WTC11 (cell line): ENCODE measurements around the gene TFDP3. TPM values are rescaled to one million over a fixed set of nuclear protein-coding genes. Genes with fewer than 3 reads are reported as not detected.
A peak's percentile ranks its signal among the peaks of the same experiment; 100 is the strongest.

ENCODE experiments used
- ATAC-seq: fragments of 200-7000 bp; cut with Tn5 transposase; 2 replicates; pipeline ENCODE4 v1.10.0; 2021; ENCODE audit warnings: mild to moderate bottlenecking, moderate library complexity
- CTCF ChIA-PET: fragments of 300-600 bp; sonication (Branson Sonifier 250); formaldehyde crosslinking; loops from one replicate; lab custom pipeline; 2021; ENCODE audit warnings: antibody characterized with exemption; lab: Charles Lee
- POLR2A ChIA-PET: fragments of 350-600 bp; sonication (Branson Sonifier 250); formaldehyde crosslinking; loops from one replicate; lab custom pipeline; 2021; ENCODE audit warnings: antibody characterized with exemption; lab: Charles Lee
- DNase-seq: peaks from one replicate; pipeline ENCODE4 v3.0.0; 2021; ENCODE audit warnings: low spot score
- H3K27ac Mint-ChIP-seq: 2 replicates; pipeline ENCODE4 v1.8.0; 2021; ENCODE audit warnings: mixed read lengths
- H3K27me3 Mint-ChIP-seq: 2 replicates; pipeline ENCODE4 v1.8.0; 2021; ENCODE audit warnings: low read depth, mild to moderate bottlenecking, moderate library complexity, mixed read lengths
- H3K36me3 Mint-ChIP-seq: 2 replicates; pipeline ENCODE4 v1.8.0; 2021; ENCODE audit warnings: mixed read lengths
- H3K4me1 Mint-ChIP-seq: 2 replicates; pipeline ENCODE4 v1.8.0; 2022; ENCODE audit warnings: mixed read lengths
- H3K4me3 Mint-ChIP-seq: 2 replicates; pipeline ENCODE4 v1.8.0; 2021; ENCODE audit warnings: mild to moderate bottlenecking, moderate library complexity, mixed read lengths
- H3K9me3 Mint-ChIP-seq: 2 replicates; pipeline ENCODE4 v1.8.0; 2021; ENCODE audit warnings: mixed read lengths
- ATF3 ChIP-seq: sonication (generic); formaldehyde crosslinking; conservative IDR thresholded peaks from 2 replicates; pipeline ENCODE4 v1.8.1; 2022; ENCODE audit warnings: mild to moderate bottlenecking, missing genetic modification reagents
- CREB1 ChIP-seq: sonication (generic); formaldehyde crosslinking; IDR thresholded peaks from 2 replicates; pipeline ENCODE4 v1.8.0; 2023; ENCODE audit warnings: mild to moderate bottlenecking, missing genetic modification reagents
- E2F1 ChIP-seq: sonication (generic); formaldehyde crosslinking; IDR thresholded peaks from 2 replicates; pipeline ENCODE4 v1.8.0; 2022; ENCODE audit warnings: mild to moderate bottlenecking, missing genetic modification reagents
- ESRRA ChIP-seq: sonication (generic); formaldehyde crosslinking; IDR thresholded peaks from 2 replicates; pipeline ENCODE4 v1.8.1; 2022; ENCODE audit warnings: mild to moderate bottlenecking, missing genetic modification reagents, borderline replicate concordance
- FOXJ3 ChIP-seq: sonication (generic); formaldehyde crosslinking; IDR thresholded peaks from 2 replicates; pipeline ENCODE4 v1.9.0; 2021; ENCODE audit warnings: missing genetic modification reagents, mild to moderate bottlenecking, borderline replicate concordance
- GTF2I ChIP-seq: fragments of 250-450 bp; sonication (Bioruptor Pico); conservative IDR thresholded peaks from 2 replicates; pipeline ENCODE4 v1.4.0; 2021; ENCODE audit warnings: mild to moderate bottlenecking
- IRF1 ChIP-seq: sonication (generic); formaldehyde crosslinking; IDR thresholded peaks from 2 replicates; pipeline ENCODE4 v1.8.0; 2023; ENCODE audit warnings: missing genetic modification reagents
- JAZF1 ChIP-seq: fragments of 250-450 bp; sonication (Bioruptor Pico); IDR thresholded peaks from 2 replicates; pipeline ENCODE4 v1.9.0; 2021; ENCODE audit warnings: moderate library complexity, mild to moderate bottlenecking, inconsistent platforms
- JUN ChIP-seq: sonication (generic); formaldehyde crosslinking; IDR thresholded peaks from 2 replicates; pipeline ENCODE4 v1.8.0; 2023; ENCODE audit warnings: mild to moderate bottlenecking, missing genetic modification reagents
- KAT7 ChIP-seq: sonication (generic); formaldehyde crosslinking; IDR thresholded peaks from 2 replicates; pipeline ENCODE4 v1.8.1; 2023; ENCODE audit warnings: missing genetic modification reagents, mild to moderate bottlenecking, borderline replicate concordance
- MLX ChIP-seq: sonication (generic); formaldehyde crosslinking; IDR thresholded peaks from 2 replicates; pipeline ENCODE4 v1.8.1; 2023; ENCODE audit warnings: mild to moderate bottlenecking, missing genetic modification reagents, moderate library complexity
- NFYB ChIP-seq: sonication (generic); formaldehyde crosslinking; conservative IDR thresholded peaks from 2 replicates; pipeline ENCODE4 v1.8.0; 2022; ENCODE audit warnings: low read depth, missing genetic modification reagents
- NR1H2 ChIP-seq: sonication (generic); formaldehyde crosslinking; IDR thresholded peaks from 2 replicates; pipeline ENCODE4 v1.9.0; 2021; ENCODE audit warnings: mild to moderate bottlenecking, moderate library complexity, missing genetic modification reagents
- SMAD3 ChIP-seq: sonication (generic); formaldehyde crosslinking; IDR thresholded peaks from 2 replicates; pipeline ENCODE4 v1.8.0; 2022; ENCODE audit warnings: missing genetic modification reagents, mild to moderate bottlenecking, borderline replicate concordance
- SMAD4 ChIP-seq: sonication (generic); formaldehyde crosslinking; IDR thresholded peaks from 2 replicates; pipeline ENCODE4 v1.8.0; 2022; ENCODE audit warnings: mild to moderate bottlenecking, missing genetic modification reagents
- TP53 ChIP-seq: sonication (generic); formaldehyde crosslinking; IDR thresholded peaks from 2 replicates; pipeline ENCODE4 v1.8.1; 2023; ENCODE audit warnings: mild to moderate bottlenecking, missing genetic modification reagents
- ZNF121 ChIP-seq: sonication (generic); formaldehyde crosslinking; IDR thresholded peaks from 2 replicates; pipeline ENCODE4 v1.8.0; 2023; ENCODE audit warnings: missing genetic modification reagents
- ZNF281 ChIP-seq: sonication (generic); formaldehyde crosslinking; IDR thresholded peaks from 2 replicates; pipeline ENCODE4 v1.8.0; 2023; ENCODE audit warnings: mild to moderate bottlenecking, missing genetic modification reagents
- ZNF317 ChIP-seq: sonication (generic); formaldehyde crosslinking; IDR thresholded peaks from 2 replicates; pipeline ENCODE4 v1.8.1; 2023; ENCODE audit warnings: low read depth, mild to moderate bottlenecking, moderate library complexity, missing genetic modification reagents, borderline replicate concordance
- ZNF416 ChIP-seq: fragments of 250-450 bp; sonication (Bioruptor Pico); IDR thresholded peaks from 2 replicates; pipeline ENCODE4 v1.9.0; 2021; ENCODE audit warnings: mild to moderate bottlenecking, inconsistent platforms
- ZNF423 ChIP-seq: fragments of 250-450 bp; sonication (Bioruptor Pico); IDR thresholded peaks from 2 replicates; pipeline ENCODE4 v2.1.2; 2022; ENCODE audit warnings: mild to moderate bottlenecking, moderate library complexity
- ZSCAN18 ChIP-seq: fragments of 250-450 bp; sonication (Bioruptor Pico); IDR thresholded peaks from 2 replicates; pipeline ENCODE4 v2.1.2; 2022; ENCODE audit warnings: mild to moderate bottlenecking, moderate library complexity
- total RNA-seq: library from RNA; stranded (reverse); gene quantifications from 3 replicates; pipeline ENCODE4 v1.2.3, GENCODE V29; 2021

Gene TFDP3
- total RNA-seq, 1 experiment from 2014 or later, result not detected

- ChIA-PET CTCF (no interaction called here), POLR2A (no interaction called here)
- Mint-ChIP-seq H3K27me3 (peaks cover 93% of the 10 kb centered on the region), H3K9me3 (peaks cover 3% of the 10 kb centered on the region; the same call in 1 of the 2 replicates), H3K4me1 (no peaks in the 10 kb centered on the region), H3K27ac (no peak overlapping the region), H3K4me3 (no peak overlapping the region), H3K36me3 (no peaks in the 10 kb centered on the region)
- ATAC-seq, result peak; percentile 81
- TF ChIP-seq TP53, result no peak
- TF ChIP-seq E2F1, result no peak
- TF ChIP-seq GTF2I (CRISPR knock-in tag), result no peak
- TF ChIP-seq ZSCAN18, result no peak
- TF ChIP-seq ZNF121 (CRISPR knock-in tag), result no peak
- TF ChIP-seq ZNF423 (CRISPR knock-in tag), result no peak
- TF ChIP-seq JAZF1, result no peak
- no peak for TF ChIP-seq ESRRA (CRISPR knock-in tag)
- no peak for TF ChIP-seq NFYB (CRISPR knock-in tag)
- no peak for TF ChIP-seq IRF1 (CRISPR knock-in tag)
- no peak for TF ChIP-seq SMAD4
- no peak for TF ChIP-seq MLX
- TF ChIP-seq NR1H2, result no peak
- no peak for TF ChIP-seq ZNF317 (CRISPR knock-in tag)
- no peak for TF ChIP-seq KAT7 (CRISPR knock-in tag)
- no peak for TF ChIP-seq FOXJ3 (CRISPR knock-in tag)
- no peak for DNase-seq
Measured at GRCh38 chrX:133235830-133236229, 17.7 kb upstream of the TFDP3 start.

- ChIA-PET CTCF (no interaction called here), POLR2A (no interaction called here)
- ATAC-seq (no peak), DNase-seq (no peak)
- peaks cover 3% of the 10 kb centered on the region; the same call in 1 of the 2 replicates for H3K9me3 Mint-ChIP-seq
- TF ChIP-seq FOXJ3 (CRISPR knock-in tag) (no peak), ATF3 (CRISPR knock-in tag) (no peak), ZNF416 (no peak), SMAD3 (no peak)
- no peaks in the 10 kb centered on the region for H3K4me1 Mint-ChIP-seq
- no peak overlapping the region for H3K27ac Mint-ChIP-seq
- peaks cover 86% of the 10 kb centered on the region for H3K27me3 Mint-ChIP-seq
- no peaks in the 10 kb centered on the region for H3K36me3 Mint-ChIP-seq
- H3K4me3 Mint-ChIP-seq, result no peak overlapping the region
Measured at GRCh38 chrX:133232331-133232730, 14.2 kb upstream of the TFDP3 start.

GRCh38 chrX:133229361-133229760 lies 11.2 kb upstream of the TFDP3 start:
- Mint-ChIP-seq H3K27me3 (peaks cover 63% of the 10 kb centered on the region), H3K27ac (no peak overlapping the region), H3K9me3 (no peaks in the 10 kb centered on the region), H3K36me3 (no peaks in the 10 kb centered on the region), H3K4me3 (no peak overlapping the region), H3K4me1 (no peaks in the 10 kb centered on the region)
- ChIA-PET CTCF (no interaction called here), POLR2A (no interaction called here)
- TF ChIP-seq GTF2I (CRISPR knock-in tag) (no peak), CREB1 (CRISPR knock-in tag) (no peak), ZNF281 (CRISPR knock-in tag) (no peak), JUN (CRISPR knock-in tag) (no peak)
- no peak for DNase-seq
- no peak for ATAC-seq
